WERI-Rb-1 (cell line): Measurements from ENCODE around the gene CMSS1.

Experiments
- DNase-seq: peaks from one replicate; pipeline ENCODE4 v3.0.0-alpha.2; 2020
- H3K27ac ChIP-seq: fragments of 250-450 bp; sonication (Bioruptor Pico); 2 replicates; pipeline ENCODE4 v1.5.1; 2020; ENCODE audit warnings: mild to moderate bottlenecking, moderate library complexity
- H3K27me3 ChIP-seq: fragments of 250-450 bp; sonication (Bioruptor Pico); 2 replicates; pipeline ENCODE4 v1.5.1; 2021; ENCODE audit warnings: mild to moderate bottlenecking, low read depth, moderate library complexity; ENCODE audit not compliant: insufficient read depth, severe bottlenecking
- H3K36me3 ChIP-seq: fragments of 250-450 bp; sonication (Bioruptor Pico); 2 replicates; pipeline ENCODE4 v1.5.1; 2020; ENCODE audit warnings: mild to moderate bottlenecking, moderate library complexity
- H3K4me3 ChIP-seq: 2 replicates; pipeline ENCODE4 v1.5.1; 2011; ENCODE audit warnings: low read depth, mild to moderate bottlenecking, control low read depth, low read length
- H3K9me3 ChIP-seq: fragments of 250-450 bp; sonication (Bioruptor Pico); 2 replicates; pipeline ENCODE4 v1.5.1; 2021; ENCODE audit warnings: mild to moderate bottlenecking, moderate library complexity; ENCODE audit not compliant: severe bottlenecking
- TF ChIP-seq, protein P1 (sequence below): IDR thresholded peaks from 2 replicates; pipeline ENCODE4 v1.5.1; 2011; ENCODE audit warnings: low read depth, mild to moderate bottlenecking, control low read depth, inconsistent platforms, low read length

The CMSS1 gene

DNA sequence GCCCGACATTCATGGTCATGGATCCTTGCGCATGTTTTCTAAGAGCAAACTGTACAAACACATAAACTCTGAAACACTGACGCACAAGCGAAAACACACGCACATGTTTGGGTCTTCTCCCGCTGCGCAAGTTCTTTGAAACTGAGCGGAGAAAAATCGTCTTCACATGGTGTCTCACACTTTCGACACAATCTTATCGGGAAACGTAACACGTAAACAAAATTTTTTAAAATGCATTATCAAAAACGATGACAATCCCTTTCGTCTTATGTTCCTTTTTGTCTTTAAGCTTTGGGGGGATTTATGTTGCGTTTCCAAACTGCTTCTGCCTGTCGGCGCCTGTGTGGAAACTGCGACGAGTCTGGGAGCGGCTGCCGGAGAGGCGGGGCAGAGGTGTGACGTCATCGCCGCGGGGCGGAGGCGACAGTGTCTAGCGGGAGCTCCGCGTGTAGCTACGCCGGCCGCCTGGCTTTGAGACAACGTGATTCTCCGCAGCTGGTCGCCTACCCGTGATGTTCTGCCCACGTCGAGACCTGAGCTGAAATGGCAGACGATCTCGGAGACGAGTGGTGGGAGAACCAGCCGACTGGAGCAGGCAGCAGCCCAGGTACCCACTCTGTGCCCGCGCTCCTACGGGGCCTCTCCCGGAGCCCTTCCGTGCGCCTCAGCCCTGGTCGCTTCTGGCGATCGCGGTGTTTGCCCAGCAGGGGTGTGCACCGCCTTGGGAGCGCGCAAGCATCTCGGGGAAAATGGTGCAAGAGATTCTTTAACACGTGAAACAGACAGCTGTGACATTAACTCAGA, at the start of gene CMSS1:
CMSS1 (plus strand) TSS at position 426 of the 804 bp plus-strand sequence.
- DNase-seq: peak; percentile 95
- peak within 1 kb of the TSS; percentile 58 for H3K4me3 ChIP-seq
- peaks cover 33% of the 10 kb centered on the region for H3K36me3 ChIP-seq
- TF ChIP-seq, protein P1, sequence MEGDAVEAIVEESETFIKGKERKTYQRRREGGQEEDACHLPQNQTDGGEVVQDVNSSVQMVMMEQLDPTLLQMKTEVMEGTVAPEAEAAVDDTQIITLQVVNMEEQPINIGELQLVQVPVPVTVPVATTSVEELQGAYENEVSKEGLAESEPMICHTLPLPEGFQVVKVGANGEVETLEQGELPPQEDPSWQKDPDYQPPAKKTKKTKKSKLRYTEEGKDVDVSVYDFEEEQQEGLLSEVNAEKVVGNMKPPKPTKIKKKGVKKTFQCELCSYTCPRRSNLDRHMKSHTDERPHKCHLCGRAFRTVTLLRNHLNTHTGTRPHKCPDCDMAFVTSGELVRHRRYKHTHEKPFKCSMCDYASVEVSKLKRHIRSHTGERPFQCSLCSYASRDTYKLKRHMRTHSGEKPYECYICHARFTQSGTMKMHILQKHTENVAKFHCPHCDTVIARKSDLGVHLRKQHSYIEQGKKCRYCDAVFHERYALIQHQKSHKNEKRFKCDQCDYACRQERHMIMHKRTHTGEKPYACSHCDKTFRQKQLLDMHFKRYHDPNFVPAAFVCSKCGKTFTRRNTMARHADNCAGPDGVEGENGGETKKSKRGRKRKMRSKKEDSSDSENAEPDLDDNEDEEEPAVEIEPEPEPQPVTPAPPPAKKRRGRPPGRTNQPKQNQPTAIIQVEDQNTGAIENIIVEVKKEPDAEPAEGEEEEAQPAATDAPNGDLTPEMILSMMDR: peak; percentile 24; the same call in 1 of the 2 replicates
- no peaks in the 10 kb centered on the region for H3K27me3 ChIP-seq
- H3K27ac ChIP-seq: peak within 1 kb of the TSS; percentile 94
- no peaks in the 10 kb centered on the region for H3K9me3 ChIP-seq

DNA sequence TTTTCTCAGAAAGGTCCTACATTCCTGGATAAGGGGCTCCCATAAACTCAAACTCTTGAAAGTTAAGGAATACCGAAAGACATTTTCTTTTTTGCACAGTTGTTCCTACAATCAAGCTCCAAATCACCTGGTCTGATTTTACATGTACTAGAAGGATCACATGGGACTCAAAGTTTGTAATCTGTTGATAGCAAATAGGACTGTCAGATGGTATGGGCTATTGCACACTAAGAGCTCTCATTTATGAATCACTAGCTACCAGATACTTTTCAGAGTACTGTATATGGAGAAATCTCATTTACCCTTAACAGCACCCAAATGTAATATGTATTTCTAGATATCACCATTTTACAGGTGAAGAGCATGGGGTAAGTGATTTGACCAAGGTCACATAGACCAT, 49.5 kb upstream of the CMSS1 start:
- no peak overlapping the region for H3K27ac ChIP-seq
- TF ChIP-seq, protein P1: no peak
- no peaks in the 10 kb centered on the region for H3K27me3 ChIP-seq
- DNase-seq: no peak
- no peaks in the 10 kb centered on the region for H3K9me3 ChIP-seq
- H3K4me3 ChIP-seq: no peak overlapping the region
- H3K36me3 ChIP-seq: no peaks in the 10 kb centered on the region

DNA sequence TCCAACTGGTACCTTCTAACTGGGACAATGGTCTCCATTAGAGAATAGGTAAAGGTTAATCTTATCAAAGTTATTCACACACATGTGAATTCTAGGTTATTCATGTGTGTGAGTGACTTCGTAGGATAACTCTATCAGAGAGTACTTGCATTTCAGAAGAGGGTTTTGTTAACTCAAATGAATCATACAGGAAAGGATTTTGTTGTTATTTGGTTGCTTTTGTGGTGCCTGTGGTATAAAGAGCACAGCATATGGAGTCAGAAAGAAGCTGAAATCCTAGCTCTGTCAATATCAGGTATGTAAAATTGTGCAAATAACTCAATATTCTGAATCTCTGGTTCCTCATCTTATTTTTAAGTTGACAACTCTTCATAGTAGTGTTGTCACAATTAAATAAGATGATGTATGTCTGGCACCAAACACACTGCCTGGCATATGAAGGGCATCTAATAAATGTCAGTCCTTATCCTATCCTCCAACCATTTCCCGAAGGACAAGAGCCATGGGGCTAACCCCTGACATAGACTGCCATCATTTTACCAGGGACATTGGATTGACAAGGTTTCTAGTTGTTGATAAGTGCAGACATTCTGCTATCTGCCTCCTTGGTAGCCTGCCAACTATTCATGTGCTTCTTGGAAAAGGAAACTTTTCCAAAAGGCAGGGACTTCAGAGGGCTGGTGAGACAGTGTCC, 48.7 kb upstream of the CMSS1 start:
- Histone ChIP-seq H3K27me3 (no peaks in the 10 kb centered on the region), H3K4me3 (no peak overlapping the region), H3K36me3 (no peaks in the 10 kb centered on the region), H3K9me3 (no peaks in the 10 kb centered on the region), H3K27ac (no peak overlapping the region)
- no peak for DNase-seq
- TF ChIP-seq, protein P1: no peak

DNA sequence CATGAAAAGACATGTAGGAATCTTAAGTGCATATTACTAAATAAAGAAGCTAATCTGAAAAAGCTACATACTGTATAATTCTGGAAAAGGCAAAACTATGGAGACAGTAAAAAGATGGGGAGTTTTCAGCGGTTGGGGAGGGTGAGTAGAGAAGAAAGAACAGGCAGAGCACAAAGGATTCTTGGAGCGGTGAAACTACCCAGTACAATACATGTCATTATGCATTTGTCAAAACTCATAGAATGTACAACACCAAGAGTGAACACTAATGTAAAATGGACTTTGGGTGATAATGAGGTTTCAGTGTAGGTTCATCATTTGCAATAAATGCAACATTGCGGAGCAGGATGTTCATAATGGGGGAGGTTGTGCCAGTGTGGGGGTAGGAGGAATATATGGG, 45.5 kb upstream of the CMSS1 start:
- DNase-seq: no peak
- H3K36me3 ChIP-seq: no peaks in the 10 kb centered on the region
- no peaks in the 10 kb centered on the region for H3K27me3 ChIP-seq
- no peaks in the 10 kb centered on the region for H3K9me3 ChIP-seq
- no peak overlapping the region for H3K27ac ChIP-seq
- TF ChIP-seq, protein P1: no peak
- H3K4me3 ChIP-seq: no peak overlapping the region

DNA sequence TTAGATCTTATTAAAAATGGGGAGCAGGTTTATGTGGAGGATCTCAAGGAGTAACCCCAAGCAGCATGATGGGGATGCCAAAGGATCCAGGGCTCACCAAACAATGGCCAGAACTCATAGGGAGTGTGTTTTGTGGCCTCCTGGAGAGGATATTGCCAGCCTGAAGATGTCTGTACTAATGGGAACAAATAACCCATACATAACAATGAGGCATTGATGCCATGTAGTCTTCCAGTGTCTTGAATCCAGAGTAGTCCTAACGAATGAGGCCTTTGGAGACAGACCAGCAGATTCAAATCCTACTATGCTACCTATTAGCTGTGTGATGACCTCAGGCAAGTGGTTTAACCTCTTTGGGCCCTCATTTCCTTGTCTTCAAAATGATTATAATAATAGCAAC, 45.0 kb upstream of the CMSS1 start:
- no peak for DNase-seq
- H3K9me3 ChIP-seq: no peaks in the 10 kb centered on the region

More for the DNA sequence above, 45.0 kb upstream of the CMSS1 start:
- no peak overlapping the region for H3K27ac ChIP-seq
- no peak overlapping the region for H3K4me3 ChIP-seq
- H3K27me3 ChIP-seq: no peaks in the 10 kb centered on the region
- TF ChIP-seq, protein P1: no peak
- no peaks in the 10 kb centered on the region for H3K36me3 ChIP-seq
